Measurements from ENCODE around the gene VASN.
"Not testable (repeated sequence)": the region's sequence is repeated elsewhere in the genome, so short reads cannot be mapped to it uniquely, and the experiment has no call there.

VASN gene

GRCh38 chr16:4386451-4386805 lies 14.8 kb downstream of the VASN start:
- no peak for DNase-seq

GRCh38 chr16:4386951-4387565 lies 15.4 kb downstream of the VASN start:
- DNase-seq: no peak

- DNase-seq: no peak
Measured at GRCh38 chr16:4387781-4388180, 16.1 kb downstream of the VASN start.

- no peak for DNase-seq
Measured at GRCh38 chr16:4388271-4389021, 16.8 kb downstream of the VASN start.

- DNase-seq: no peak
Measured at GRCh38 chr16:4389051-4389955, 17.7 kb downstream of the VASN start.

- DNase-seq: no peak
Measured at GRCh38 chr16:4390266-4391260, 18.9 kb downstream of the VASN start.

GRCh38 chr16:4391631-4392381 lies 20.2 kb downstream of the VASN start:
- peak in 1 of 2 experiments; percentile 30 for DNase-seq

GRCh38 chr16:4392382-4393239 lies 21.0 kb downstream of the VASN start:
- no peak for DNase-seq

GRCh38 chr16:4393240-4393600 lies 21.6 kb downstream of the VASN start:
- no peak for DNase-seq

GRCh38 chr16:4393850-4394249 lies 22.2 kb downstream of the VASN start:
- not testable (repeated sequence) for DNase-seq

- DNase-seq: no peak
Measured at GRCh38 chr16:4395055-4395726, 23.5 kb downstream of the VASN start.

GRCh38 chr16:4399001-4399730 lies 27.5 kb downstream of the VASN start:
- no peak for DNase-seq

GRCh38 chr16:4401094-4401501 lies 29.4 kb downstream of the VASN start:
- no peak for DNase-seq

GRCh38 chr16:4401510-4401909 lies 29.9 kb downstream of the VASN start:
- DNase-seq: no peak

GRCh38 chr16:4402439-4403132 lies 30.9 kb downstream of the VASN start:
- peak; percentile 54 to 66 for DNase-seq

GRCh38 chr16:4403133-4403949 lies 31.7 kb downstream of the VASN start:
- no peak for DNase-seq

GRCh38 chr16:4404247-4404966 lies 32.8 kb downstream of the VASN start:
- no peak for DNase-seq

Measured in NCI-H2081 (cell line).